ENCODE data around the gene AP2A2.

The AP2A2 gene

GRCh38 chr11:888310-889212 lies 37.1 kb upstream of the AP2A2 start:
- H3K9ac ChIP-seq (ENCODE audit: low read length in 5 of 5), result no peak overlapping the region
- H3K36me3 ChIP-seq (ENCODE audit: control insufficient read depth in 5 of 5, insufficient read depth in 5 of 5, low read length in 5 of 5), result peaks cover 0 to 82% (median 48%) of the 10 kb centered on the region in 5 donors
- no peak overlapping the region for H3K27ac ChIP-seq (ENCODE audit: low read depth, low read length)
- H3K9me3 ChIP-seq (ENCODE audit: control insufficient read depth in 5 of 5, low read length in 5 of 5), result no peaks in the 10 kb centered on the region
- H3K4me3 ChIP-seq (ENCODE audit: low read depth in 1 of 5, low read length in 5 of 5), result no peak overlapping the region
- H3K27me3 ChIP-seq (ENCODE audit: control insufficient read depth in 5 of 5, insufficient read depth in 4 of 5, low read length in 5 of 5), result no peaks in the 10 kb centered on the region
- H3K4me1 ChIP-seq (ENCODE audit: control insufficient read depth in 5 of 5, insufficient read depth in 5 of 5, low read length in 5 of 5), result no peaks in the 10 kb centered on the region

GRCh38 chr11:889257-889656 lies 36.4 kb upstream of the AP2A2 start:
- H3K9me3 ChIP-seq (ENCODE audit: control insufficient read depth in 5 of 5, low read length in 5 of 5), result no peaks in the 10 kb centered on the region
- H3K36me3 ChIP-seq (ENCODE audit: control insufficient read depth in 5 of 5, insufficient read depth in 5 of 5, low read length in 5 of 5), result peaks cover 0 to 78% (median 44%) of the 10 kb centered on the region in 5 donors
- no peak overlapping the region for H3K4me3 ChIP-seq (ENCODE audit: low read depth in 1 of 5, low read length in 5 of 5)
- H3K9ac ChIP-seq (ENCODE audit: low read length in 5 of 5), result no peak overlapping the region
- H3K4me1 ChIP-seq (ENCODE audit: control insufficient read depth in 5 of 5, insufficient read depth in 5 of 5, low read length in 5 of 5), result no peaks in the 10 kb centered on the region
- H3K27me3 ChIP-seq (ENCODE audit: control insufficient read depth in 5 of 5, insufficient read depth in 4 of 5, low read length in 5 of 5), result no peaks in the 10 kb centered on the region
- H3K27ac ChIP-seq (ENCODE audit: low read depth, low read length), result no peak overlapping the region

- no peaks in the 10 kb centered on the region for H3K4me1 ChIP-seq (ENCODE audit: control insufficient read depth in 5 of 5, insufficient read depth in 5 of 5, low read length in 5 of 5)
- H3K27ac ChIP-seq (ENCODE audit: low read depth, low read length), result no peak overlapping the region
- no peak overlapping the region for H3K9ac ChIP-seq (ENCODE audit: low read length in 5 of 5)
Measured at GRCh38 chr11:889687-890475, 35.8 kb upstream of the AP2A2 start.

GRCh38 chr11:890794-891540 lies 34.7 kb upstream of the AP2A2 start:
- H3K9ac ChIP-seq (ENCODE audit: low read length in 5 of 5), result no peak overlapping the region
- H3K4me1 ChIP-seq (ENCODE audit: control insufficient read depth in 5 of 5, insufficient read depth in 5 of 5, low read length in 5 of 5), result no peaks in the 10 kb centered on the region
- H3K27ac ChIP-seq (ENCODE audit: low read depth, low read length), result no peak overlapping the region
- H3K36me3 ChIP-seq (ENCODE audit: control insufficient read depth in 5 of 5, insufficient read depth in 5 of 5, low read length in 5 of 5), result peaks cover 0 to 79% (median 42%) of the 10 kb centered on the region in 5 donors
- no peaks in the 10 kb centered on the region for H3K27me3 ChIP-seq (ENCODE audit: control insufficient read depth in 5 of 5, insufficient read depth in 4 of 5, low read length in 5 of 5)
- no peak overlapping the region for H3K4me3 ChIP-seq (ENCODE audit: low read depth in 1 of 5, low read length in 5 of 5)
- H3K9me3 ChIP-seq (ENCODE audit: control insufficient read depth in 5 of 5, low read length in 5 of 5), result no peaks in the 10 kb centered on the region

More at GRCh38 chr11:889687-890475, 35.8 kb upstream of the AP2A2 start:
- peaks cover 0 to 78% (median 42%) of the 10 kb centered on the region in 5 donors for H3K36me3 ChIP-seq (ENCODE audit: control insufficient read depth in 5 of 5, insufficient read depth in 5 of 5, low read length in 5 of 5)
- H3K27me3 ChIP-seq (ENCODE audit: control insufficient read depth in 5 of 5, insufficient read depth in 4 of 5, low read length in 5 of 5), result no peaks in the 10 kb centered on the region
- H3K9me3 ChIP-seq (ENCODE audit: control insufficient read depth in 5 of 5, low read length in 5 of 5), result no peaks in the 10 kb centered on the region
- no peak overlapping the region for H3K4me3 ChIP-seq (ENCODE audit: low read depth in 1 of 5, low read length in 5 of 5)

- Histone ChIP-seq H3K36me3 (ENCODE audit: control insufficient read depth in 5 of 5, insufficient read depth in 5 of 5, low read length in 5 of 5) (peaks cover 0 to 68% (median 26%) of the 10 kb centered on the region in 5 donors), H3K9ac (ENCODE audit: low read length in 5 of 5) (no peak overlapping the region), H3K27me3 (ENCODE audit: control insufficient read depth in 5 of 5, insufficient read depth in 4 of 5, low read length in 5 of 5) (no peaks in the 10 kb centered on the region), H3K4me1 (ENCODE audit: control insufficient read depth in 5 of 5, insufficient read depth in 5 of 5, low read length in 5 of 5) (no peaks in the 10 kb centered on the region), H3K4me3 (ENCODE audit: low read depth in 1 of 5, low read length in 5 of 5) (no peak overlapping the region), H3K27ac (ENCODE audit: low read depth, low read length) (no peak overlapping the region), H3K9me3 (ENCODE audit: control insufficient read depth in 5 of 5, low read length in 5 of 5) (no peaks in the 10 kb centered on the region)
Measured at GRCh38 chr11:893008-893654, 32.5 kb upstream of the AP2A2 start.

DNA sequence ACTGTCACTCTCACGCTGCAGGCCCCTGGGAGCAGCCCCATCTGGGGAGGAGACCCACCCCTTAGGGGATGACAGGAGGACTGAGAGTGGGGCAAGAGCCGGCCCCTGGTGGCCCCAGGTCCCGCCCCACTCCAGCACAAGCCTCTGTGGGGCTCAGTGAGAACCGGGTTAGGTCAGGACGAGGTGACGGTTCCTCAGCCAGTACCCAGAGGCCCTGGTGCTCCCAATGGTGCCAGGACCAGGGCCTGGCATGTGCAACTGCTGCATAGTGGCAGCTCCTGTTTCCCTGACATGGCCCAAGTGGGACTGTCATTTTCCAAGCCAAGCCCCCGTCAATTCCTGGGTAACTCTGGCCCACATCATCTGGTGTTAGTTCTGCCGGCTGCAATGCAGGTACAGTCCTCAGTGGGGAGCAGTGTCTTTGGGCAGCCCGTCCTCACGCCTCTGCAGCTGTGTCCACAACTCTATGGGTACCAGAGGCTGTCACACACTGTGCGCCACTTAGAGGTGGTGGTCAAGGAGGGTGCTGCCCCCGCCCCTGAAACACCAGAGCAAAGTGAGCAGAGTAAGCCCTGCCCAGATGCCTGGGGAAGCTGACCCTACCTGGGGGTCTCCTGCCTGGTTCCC lies 31.0 kb upstream of the AP2A2 start:
- H3K4me1 ChIP-seq (ENCODE audit: control insufficient read depth in 5 of 5, insufficient read depth in 5 of 5, low read length in 5 of 5), result no peaks in the 10 kb centered on the region
- no peak overlapping the region for H3K4me3 ChIP-seq (ENCODE audit: low read depth in 1 of 5, low read length in 5 of 5)
- H3K9ac ChIP-seq (ENCODE audit: low read length in 5 of 5), result no peak overlapping the region
- no peak overlapping the region for H3K27ac ChIP-seq (ENCODE audit: low read depth, low read length)
- no peaks in the 10 kb centered on the region for H3K27me3 ChIP-seq (ENCODE audit: control insufficient read depth in 5 of 5, insufficient read depth in 4 of 5, low read length in 5 of 5)
- H3K36me3 ChIP-seq (ENCODE audit: control insufficient read depth in 5 of 5, insufficient read depth in 5 of 5, low read length in 5 of 5), result peaks cover 0 to 71% (median 35%) of the 10 kb centered on the region in 5 donors
- no peaks in the 10 kb centered on the region for H3K9me3 ChIP-seq (ENCODE audit: control insufficient read depth in 5 of 5, low read length in 5 of 5)

DNA sequence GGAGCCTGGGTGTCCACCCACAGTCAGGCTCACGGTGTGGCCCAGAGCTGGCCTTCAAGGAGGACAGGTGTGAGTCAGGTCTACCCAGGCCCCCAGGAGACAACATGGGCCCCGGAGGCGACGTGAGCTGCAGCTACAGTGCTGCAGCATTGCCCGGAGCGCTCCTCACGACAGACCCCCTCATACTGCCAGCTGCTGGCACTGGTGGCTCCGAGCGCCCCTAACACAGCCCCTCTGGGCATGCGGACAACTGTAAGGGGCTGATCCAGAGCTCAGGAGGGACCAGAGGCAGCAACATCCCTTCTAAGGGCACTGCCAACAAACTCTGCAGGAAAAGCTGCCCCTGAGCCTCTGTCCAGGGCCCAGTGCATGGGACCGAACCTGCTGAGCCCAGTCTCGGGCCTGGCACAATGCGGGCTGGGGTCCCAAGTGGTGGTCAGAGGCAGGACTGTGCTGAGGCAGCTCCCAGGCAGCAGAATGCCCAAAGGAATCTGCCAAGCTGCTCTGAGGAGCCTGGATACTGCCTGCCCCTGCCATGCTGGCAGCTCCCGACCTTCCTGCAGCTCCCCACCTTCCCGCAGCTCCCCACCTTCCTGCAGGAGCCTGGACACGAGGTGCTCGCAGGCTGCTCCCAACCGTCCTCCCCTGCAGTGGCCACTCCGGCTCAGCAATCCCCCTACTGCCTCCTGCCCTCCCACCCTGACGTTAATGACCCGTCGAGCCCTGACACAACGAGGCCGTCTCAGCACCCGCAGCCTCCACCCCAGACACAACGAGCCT lies 30.1 kb upstream of the AP2A2 start:
- no peaks in the 10 kb centered on the region for H3K9me3 ChIP-seq (ENCODE audit: control insufficient read depth in 5 of 5, low read length in 5 of 5)
- no peak overlapping the region for H3K27ac ChIP-seq (ENCODE audit: low read depth, low read length)
- H3K27me3 ChIP-seq (ENCODE audit: control insufficient read depth in 5 of 5, insufficient read depth in 4 of 5, low read length in 5 of 5), result no peaks in the 10 kb centered on the region
- H3K4me1 ChIP-seq (ENCODE audit: control insufficient read depth in 5 of 5, insufficient read depth in 5 of 5, low read length in 5 of 5), result no peaks in the 10 kb centered on the region
- H3K36me3 ChIP-seq (ENCODE audit: control insufficient read depth in 5 of 5, insufficient read depth in 5 of 5, low read length in 5 of 5), result peaks cover 0 to 73% (median 39%) of the 10 kb centered on the region in 5 donors
- H3K9ac ChIP-seq (ENCODE audit: low read length in 5 of 5), result no peak overlapping the region
- H3K4me3 ChIP-seq (ENCODE audit: low read depth in 1 of 5, low read length in 5 of 5), result no peak overlapping the region

- Histone ChIP-seq H3K4me1 (ENCODE audit: control insufficient read depth in 5 of 5, insufficient read depth in 5 of 5, low read length in 5 of 5) (no peaks in the 10 kb centered on the region), H3K4me3 (ENCODE audit: low read depth in 1 of 5, low read length in 5 of 5) (no peak overlapping the region), H3K27me3 (ENCODE audit: control insufficient read depth in 5 of 5, insufficient read depth in 4 of 5, low read length in 5 of 5) (no peaks in the 10 kb centered on the region), H3K36me3 (ENCODE audit: control insufficient read depth in 5 of 5, insufficient read depth in 5 of 5, low read length in 5 of 5) (peaks cover 0 to 77% (median 51%) of the 10 kb centered on the region in 5 donors), H3K9me3 (ENCODE audit: control insufficient read depth in 5 of 5, low read length in 5 of 5) (no peaks in the 10 kb centered on the region), H3K9ac (ENCODE audit: low read length in 5 of 5) (no peak overlapping the region), H3K27ac (ENCODE audit: low read depth, low read length) (no peak overlapping the region)
Measured at GRCh38 chr11:897253-898142, 28.2 kb upstream of the AP2A2 start.

Measured in subcutaneous abdominal adipose tissue (tissue), 5 donors.